NCI-H446 treated with DMSO at 0.1 percent for 48 hours (cell line): Measurements from ENCODE around the gene DAGLA.
"Not testable (repeated sequence)": the region's sequence is repeated elsewhere in the genome, so short reads cannot be mapped to it uniquely, and the experiment has no call there.

ENCODE experiments used
- DNase-seq: peaks from one replicate; lab custom pipeline; 2025; lab: John Stamatoyannopoulos, UW

Gene DAGLA

GRCh38 chr11:61679893-61680621 lies at the start of gene DAGLA:
Gene DAGLA, plus strand, starts transcription at chr11:61680391. Its CDS starts 39,765 bp downstream, at chr11:61720156.
- peak; percentile 30 for DNase-seq

DNA sequence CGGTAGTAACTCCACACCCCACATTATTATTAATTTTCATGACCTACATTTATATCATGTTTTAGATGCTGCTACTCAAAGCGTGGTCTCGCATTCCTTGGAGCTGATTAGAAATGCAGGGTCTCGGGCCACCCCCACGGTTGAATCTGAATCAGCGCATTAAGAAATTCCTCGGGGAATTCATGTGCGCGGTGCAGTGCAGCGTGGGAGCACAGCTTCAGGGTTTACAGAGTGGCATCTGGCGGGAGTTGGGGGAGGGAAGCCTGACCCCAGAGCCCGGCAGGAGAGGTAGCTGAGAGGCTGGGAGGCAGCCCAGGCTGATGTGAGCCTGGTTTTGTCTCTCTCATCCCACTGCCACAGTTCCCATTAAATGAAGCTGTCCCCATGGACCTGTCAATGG lies 48.1 kb upstream of the DAGLA start:
- DNase-seq = no peak

- no peak for DNase-seq
Observed at GRCh38 chr11:61635304-61635703, 44.9 kb upstream of the DAGLA start.

DNA sequence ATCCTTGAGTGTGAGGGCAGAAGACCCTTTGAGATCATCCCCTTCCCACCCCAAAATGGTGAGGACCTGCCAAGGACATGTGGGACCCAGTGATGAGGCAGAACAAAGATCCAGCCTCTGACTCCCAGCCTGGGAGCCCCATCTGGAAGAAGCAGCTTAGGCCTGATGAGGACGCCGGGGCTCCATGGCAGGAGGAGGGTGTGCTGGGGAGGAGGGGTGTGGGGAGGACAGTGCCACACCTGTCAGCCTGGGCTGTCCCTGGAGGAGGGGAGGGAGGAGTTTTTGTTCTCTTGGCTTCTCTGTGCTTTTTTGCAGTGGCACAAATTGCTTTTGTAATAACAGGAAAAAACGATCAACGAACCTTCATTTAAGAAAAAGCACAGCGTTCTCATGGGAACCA lies 44.4 kb upstream of the DAGLA start:
- DNase-seq = no peak

- DNase-seq = no peak
Observed at GRCh38 chr11:61636676-61637075, 43.5 kb upstream of the DAGLA start.

- DNase-seq = no peak
Observed at GRCh38 chr11:61637277-61637676, 42.9 kb upstream of the DAGLA start.

- no peak for DNase-seq
Observed at GRCh38 chr11:61639816-61640443, 40.3 kb upstream of the DAGLA start.

DNA sequence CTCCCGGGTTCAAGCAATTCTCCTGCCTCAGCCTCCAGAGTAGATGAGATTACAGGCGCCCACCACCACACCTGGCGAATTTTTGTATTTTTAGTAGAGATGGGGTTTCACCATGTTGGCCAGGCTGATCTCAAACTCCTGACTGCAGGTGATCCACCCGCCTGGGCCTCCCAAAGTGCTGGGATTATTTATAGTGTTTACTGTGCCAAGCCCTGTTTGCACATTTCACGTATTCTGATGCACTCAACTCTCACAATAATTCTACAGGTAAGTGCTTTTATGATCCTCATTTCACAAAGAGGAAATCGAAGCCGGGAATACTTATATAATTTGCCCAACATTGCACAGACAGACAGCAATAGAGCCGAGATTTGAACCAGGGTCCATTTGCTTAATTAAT lies 38.0 kb upstream of the DAGLA start:
- no peak for DNase-seq

GRCh38 chr11:61645179-61645868 lies 34.9 kb upstream of the DAGLA start:
- DNase-seq = no peak

- DNase-seq = no peak
Observed at GRCh38 chr11:61647529-61647928, 32.7 kb upstream of the DAGLA start.

- no peak for DNase-seq
Observed at GRCh38 chr11:61650781-61651571, 29.2 kb upstream of the DAGLA start.

DNA sequence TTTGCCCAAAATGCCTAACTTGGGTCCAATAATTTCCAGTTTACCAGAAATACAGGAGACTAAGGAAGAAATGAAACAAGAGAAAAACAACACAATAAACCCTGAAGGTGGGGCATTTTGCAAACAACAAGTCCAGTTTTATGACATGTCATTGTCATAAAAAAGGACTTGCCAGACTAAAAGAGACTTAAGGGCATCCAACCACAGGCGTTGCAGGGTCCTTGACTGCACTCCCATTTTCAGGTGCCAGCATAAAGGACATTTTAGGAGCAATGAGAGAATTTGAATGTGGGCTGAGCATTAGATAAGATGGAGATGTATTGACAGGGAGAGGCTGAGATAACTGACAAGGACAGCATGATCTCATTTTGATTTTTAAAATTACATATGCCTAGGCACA lies 28.1 kb upstream of the DAGLA start:
- no peak for DNase-seq

DNA sequence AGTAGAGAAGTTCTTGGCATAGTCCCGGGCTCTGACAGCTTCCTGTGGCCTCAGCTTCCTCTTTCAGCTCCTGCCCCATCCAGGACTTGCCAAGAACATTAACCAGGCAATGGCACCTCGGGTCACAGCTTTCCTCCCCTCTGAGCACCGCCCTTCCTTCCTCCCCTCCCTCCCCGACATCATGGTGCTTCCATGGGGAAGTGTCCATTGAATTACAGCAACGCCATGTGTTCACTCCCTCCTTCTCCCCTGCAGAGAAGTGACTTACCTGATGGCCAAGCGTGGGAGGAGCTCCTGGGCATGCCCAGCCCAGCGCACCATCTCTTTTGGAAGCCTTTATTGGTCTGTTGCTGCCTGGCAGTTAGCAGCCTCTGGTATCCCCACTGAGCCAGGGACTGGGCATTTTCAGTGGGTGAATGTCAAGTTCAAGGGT lies 25.8 kb upstream of the DAGLA start:
- DNase-seq = no peak

DNA sequence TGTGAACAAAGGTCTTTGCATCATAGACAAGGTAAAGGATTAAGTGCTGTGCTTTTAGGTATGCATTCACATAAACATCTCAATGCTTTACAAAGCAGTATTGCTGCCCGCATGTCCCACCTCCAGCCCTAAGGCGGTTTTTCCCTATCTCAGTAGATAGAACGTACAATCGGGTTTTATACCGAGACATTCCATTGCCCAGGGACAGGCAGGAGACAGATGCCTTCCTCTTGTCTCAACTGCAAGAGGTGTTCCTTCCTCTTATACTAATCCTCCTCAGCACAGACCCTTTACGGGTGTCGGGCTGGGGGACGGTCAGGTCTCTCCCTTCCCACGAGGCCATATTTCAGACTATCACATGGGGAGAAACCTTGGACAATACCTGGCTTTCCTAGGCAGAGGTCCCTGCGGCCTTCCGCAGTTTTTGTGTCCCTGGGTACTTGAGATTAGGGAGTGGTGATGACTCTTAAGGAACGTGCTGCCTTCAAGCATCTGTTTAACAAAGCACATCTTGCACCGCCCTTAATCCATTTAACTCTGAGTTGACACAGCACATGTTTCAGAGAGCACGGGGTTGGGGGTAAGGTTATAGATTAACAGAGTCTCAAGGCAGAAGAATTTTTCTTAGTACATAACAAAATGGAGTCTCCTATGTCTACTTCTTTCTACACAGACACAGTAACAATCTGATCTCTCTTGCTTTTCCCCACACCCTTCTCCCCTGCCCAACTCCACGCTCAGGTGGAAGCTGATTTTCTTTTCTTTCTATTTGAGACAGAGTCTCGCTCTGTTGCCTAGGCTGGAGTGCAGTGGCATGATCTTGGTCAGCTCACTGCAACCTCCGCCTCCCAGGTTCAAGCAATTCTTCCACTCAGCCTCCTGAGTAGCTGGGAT lies 24.7 kb upstream of the DAGLA start:
- DNase-seq = not testable (repeated sequence)

DNA sequence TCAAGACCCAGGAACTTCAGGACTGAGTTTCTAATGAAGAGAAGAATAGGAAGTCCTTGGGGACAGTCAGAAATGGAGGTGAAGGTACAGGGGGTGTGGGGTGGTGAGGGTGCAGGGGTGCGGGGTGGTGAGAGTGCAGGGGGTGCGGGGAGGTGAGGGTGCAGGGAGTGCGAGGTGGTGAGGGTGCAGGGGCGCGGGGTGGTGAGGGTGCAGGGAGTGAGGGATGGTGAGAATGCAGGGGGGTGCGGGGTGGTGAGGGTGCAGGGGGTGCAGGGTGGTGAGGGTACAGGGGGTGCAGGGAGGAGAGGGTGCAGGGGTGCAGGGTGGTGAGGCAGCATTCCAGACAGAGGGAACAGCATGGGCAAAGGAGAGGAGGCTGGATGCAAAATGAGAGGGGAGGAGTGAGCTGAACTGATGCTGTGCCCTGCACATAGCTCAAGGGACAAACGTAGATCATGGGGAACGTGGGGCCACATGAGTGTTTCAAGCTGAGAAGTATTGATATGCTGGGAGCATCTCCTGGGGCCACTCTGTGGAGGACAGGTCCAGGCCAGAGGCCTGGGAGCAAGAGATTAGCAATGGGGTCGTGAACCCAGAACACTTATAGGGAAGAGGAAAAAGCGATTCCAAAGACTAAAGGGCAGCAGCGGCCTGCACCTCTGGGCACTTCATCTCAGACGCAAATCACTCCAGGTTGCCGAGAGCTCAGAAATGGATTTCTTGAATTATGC lies 23.7 kb upstream of the DAGLA start:
- DNase-seq = no peak

DNA sequence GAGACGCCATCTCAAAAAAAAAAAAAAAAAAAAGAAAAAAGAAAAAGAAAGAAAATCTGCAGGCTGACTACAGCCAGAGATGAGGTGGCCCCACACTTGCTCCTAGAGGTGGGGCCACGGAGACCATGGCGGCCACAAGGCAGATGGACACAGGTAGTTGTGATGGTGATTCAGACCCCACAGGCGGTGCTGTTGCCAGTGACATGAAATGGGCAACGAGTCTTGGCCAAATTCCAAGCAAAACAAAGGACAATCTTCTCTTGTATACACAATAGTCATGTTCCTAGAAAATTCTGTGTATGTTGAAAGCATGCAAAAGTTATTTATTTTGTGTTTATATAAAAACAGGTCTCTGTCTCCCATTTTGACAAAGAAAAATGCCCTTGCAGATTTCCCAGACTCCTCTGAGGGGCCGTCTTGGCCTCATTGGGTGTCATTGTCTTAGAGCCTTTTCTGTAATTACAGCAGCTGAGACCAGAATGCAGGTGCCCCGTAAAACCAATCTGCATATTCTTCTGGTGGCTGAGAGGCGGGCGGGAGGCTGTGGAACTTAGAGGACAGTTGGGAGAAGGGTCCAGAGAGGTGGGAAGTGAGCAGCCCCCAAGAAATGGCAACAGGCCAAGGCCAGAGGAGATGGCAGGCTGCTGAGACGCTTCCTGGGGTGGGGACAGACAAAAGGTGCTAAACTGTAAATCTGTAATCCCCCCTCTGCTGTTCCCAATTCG lies 22.5 kb upstream of the DAGLA start:
- DNase-seq = no peak

DNA sequence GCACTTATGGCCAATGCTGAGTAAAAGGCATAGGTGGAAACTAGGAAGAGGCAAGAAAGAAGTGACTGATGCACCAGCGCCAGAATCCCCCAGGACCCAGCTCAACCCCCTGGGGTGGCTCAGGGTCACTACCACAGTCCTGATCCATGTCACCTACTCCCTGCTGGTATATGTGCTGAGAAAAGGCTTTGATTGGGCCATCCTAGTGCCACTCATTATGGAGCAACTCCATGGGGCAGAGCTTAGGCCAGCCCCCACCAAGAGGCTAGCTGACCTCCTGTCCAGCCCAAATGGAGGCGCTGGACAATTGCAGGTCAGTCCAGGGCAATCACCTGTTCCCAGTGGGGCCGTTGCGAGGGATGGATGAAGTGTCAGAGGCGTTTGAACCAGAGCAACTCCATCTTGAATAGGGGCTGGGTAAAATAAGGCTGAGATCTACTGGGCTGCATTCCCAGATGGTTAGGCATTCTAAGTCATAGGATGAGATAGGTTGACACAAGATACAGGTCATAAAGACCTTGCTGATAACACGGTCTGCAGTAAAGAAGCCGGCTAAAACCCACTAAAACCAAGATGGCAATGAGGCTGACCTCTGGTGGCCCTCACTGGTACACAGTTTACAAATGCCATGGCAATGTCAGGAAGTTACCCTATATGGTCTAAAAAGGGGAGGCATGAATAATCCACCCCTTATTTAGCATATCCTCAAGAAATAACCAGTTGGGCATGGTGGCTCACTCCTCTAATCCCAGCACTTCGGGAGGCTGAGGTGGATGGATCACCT lies 20.6 kb upstream of the DAGLA start:
- DNase-seq = no peak

GRCh38 chr11:61660997-61661396 lies 19.2 kb upstream of the DAGLA start:
- DNase-seq = not testable (repeated sequence)

DNA sequence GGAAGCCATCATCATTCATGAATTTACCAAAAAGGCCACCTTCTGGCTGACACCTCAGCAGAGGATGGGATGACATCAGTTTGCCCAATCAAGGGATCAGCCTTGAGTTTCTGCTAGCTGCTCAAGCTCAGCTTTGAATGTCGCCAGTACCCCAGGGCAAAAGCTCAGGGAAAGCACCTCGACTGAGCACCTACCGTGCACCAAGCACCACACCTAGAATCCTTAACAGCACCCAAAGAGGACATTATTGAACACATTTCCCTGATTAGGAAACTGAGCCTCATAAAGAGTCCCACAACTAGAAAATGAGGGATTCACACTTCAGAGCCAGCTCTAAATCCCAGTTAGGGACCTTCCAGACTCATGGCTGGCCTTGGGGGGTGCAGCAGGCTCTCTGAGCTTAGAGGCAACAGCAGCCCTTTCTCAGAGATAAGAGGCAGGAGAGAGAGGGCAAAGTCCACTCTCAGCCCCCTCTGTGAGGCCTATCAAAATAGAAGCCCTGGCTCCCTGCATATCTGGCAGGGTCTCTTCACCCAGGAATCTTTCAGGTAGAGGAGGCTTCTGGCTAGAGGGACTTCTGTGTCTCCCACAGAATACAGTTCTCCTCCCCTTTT lies 13.4 kb upstream of the DAGLA start:
- DNase-seq = no peak
